ENCODE measurements around the gene PIK3C2G. TPM values are rescaled to one million over a fixed set of nuclear protein-coding genes. Genes with fewer than 3 reads are reported as not detected.

Gene PIK3C2G
- total RNA-seq, 1 donor from 2014 or later, result not detected

- no peak for DNase-seq (ENCODE audit: low spot score)
- TF ChIP-seq CTCF (IDR thresholded peaks at IDR 0.05), result no peak
- peaks cover 14% of the 10 kb centered on the region for H3K9me3 Mint-ChIP-seq (ENCODE audit: low read depth)
- H3K27me3 Mint-ChIP-seq (ENCODE audit: low read depth), result no peaks in the 10 kb centered on the region
- peaks cover 3% of the 10 kb centered on the region for H3K36me3 Mint-ChIP-seq (ENCODE audit: low read depth)
- no peak overlapping the region for H3K4me3 Mint-ChIP-seq (ENCODE audit: unreplicated experiment)
- H3K27ac Mint-ChIP-seq (ENCODE audit: unreplicated experiment), result no peak overlapping the region
- H3K4me1 Mint-ChIP-seq (ENCODE audit: low read depth), result peaks cover 2% of the 10 kb centered on the region
Measured at GRCh38 chr12:18411453-18411852, 150.1 kb downstream of the PIK3C2G start.

- Mint-ChIP-seq H3K27ac (ENCODE audit: unreplicated experiment) (no peak overlapping the region), H3K4me3 (ENCODE audit: unreplicated experiment) (no peak overlapping the region), H3K9me3 (ENCODE audit: low read depth) (peaks cover 1% of the 10 kb centered on the region), H3K27me3 (ENCODE audit: low read depth) (no peaks in the 10 kb centered on the region), H3K4me1 (ENCODE audit: low read depth) (peaks cover 2% of the 10 kb centered on the region), H3K36me3 (ENCODE audit: low read depth) (no peaks in the 10 kb centered on the region)
- no peak for TF ChIP-seq CTCF (IDR thresholded peaks at IDR 0.05)
- DNase-seq (ENCODE audit: low spot score), result no peak
Measured at GRCh38 chr12:18414671-18415070, 153.4 kb downstream of the PIK3C2G start.

GRCh38 chr12:18415227-18415626, 153.9 kb downstream of the PIK3C2G start:
- no peak for DNase-seq (ENCODE audit: low spot score)
- no peaks in the 10 kb centered on the region for H3K9me3 Mint-ChIP-seq (ENCODE audit: low read depth)
- no peak overlapping the region for H3K4me3 Mint-ChIP-seq (ENCODE audit: unreplicated experiment)

GRCh38 chr12:18416412-18416811, 155.1 kb downstream of the PIK3C2G start:
- no peak overlapping the region for H3K27ac Mint-ChIP-seq (ENCODE audit: unreplicated experiment)
- H3K36me3 Mint-ChIP-seq (ENCODE audit: low read depth), result no peaks in the 10 kb centered on the region
- no peak for DNase-seq (ENCODE audit: low spot score)
- H3K27me3 Mint-ChIP-seq (ENCODE audit: low read depth), result no peaks in the 10 kb centered on the region
- no peak overlapping the region for H3K4me3 Mint-ChIP-seq (ENCODE audit: unreplicated experiment)
- H3K4me1 Mint-ChIP-seq (ENCODE audit: low read depth), result peaks cover 2% of the 10 kb centered on the region
- no peaks in the 10 kb centered on the region for H3K9me3 Mint-ChIP-seq (ENCODE audit: low read depth)
- no peak for TF ChIP-seq CTCF (IDR thresholded peaks at IDR 0.05)

More at GRCh38 chr12:18415227-18415626, 153.9 kb downstream of the PIK3C2G start:
- Mint-ChIP-seq H3K27me3 (ENCODE audit: low read depth) (no peaks in the 10 kb centered on the region), H3K4me1 (ENCODE audit: low read depth) (peaks cover 2% of the 10 kb centered on the region), H3K36me3 (ENCODE audit: low read depth) (no peaks in the 10 kb centered on the region), H3K27ac (ENCODE audit: unreplicated experiment) (no peak overlapping the region)
- no peak for TF ChIP-seq CTCF (IDR thresholded peaks at IDR 0.05)

- H3K9me3 Mint-ChIP-seq (ENCODE audit: low read depth), result no peaks in the 10 kb centered on the region
- no peak for DNase-seq (ENCODE audit: low spot score)
- no peak overlapping the region for H3K27ac Mint-ChIP-seq (ENCODE audit: unreplicated experiment)
- no peak overlapping the region for H3K4me3 Mint-ChIP-seq (ENCODE audit: unreplicated experiment)
- peaks cover 8% of the 10 kb centered on the region for H3K4me1 Mint-ChIP-seq (ENCODE audit: low read depth)
- no peaks in the 10 kb centered on the region for H3K36me3 Mint-ChIP-seq (ENCODE audit: low read depth)
- H3K27me3 Mint-ChIP-seq (ENCODE audit: low read depth), result no peaks in the 10 kb centered on the region
- TF ChIP-seq CTCF (IDR thresholded peaks at IDR 0.05), result no peak
Measured at GRCh38 chr12:18419311-18419710, 158.0 kb downstream of the PIK3C2G start.
